GM12878 (cell line): Measurements from ENCODE around the gene C20orf144. TPM values are rescaled to one million over a fixed set of nuclear protein-coding genes. Genes with fewer than 3 reads are reported as not detected.

Experiments
- ATAC-seq: fragments of 200-7000 bp; cut with Tn5 transposase; 3 replicates; pipeline ENCODE4 v1.9.1; 2020; ENCODE audit warnings: mild to moderate bottlenecking, moderate library complexity
- BruUV-seq: library from RNA; stranded (reverse); fragments of 400-500 nt; replicated peaks from 2 replicates; lab custom pipeline; 2021; lab: Mats Ljungman, UMichigan
- CTCF ChIA-PET: fragments of 300-600 bp; sonication (Branson Sonifier 250); formaldehyde crosslinking; extraction: SDS; loops from one replicate; lab custom pipeline; 2021; ENCODE audit warnings: inconsistent platforms; lab: Yijun Ruan, JAX
- POLR2A ChIA-PET: fragments of 350-600 bp; formaldehyde crosslinking; extraction: SDS; loops from one replicate; lab custom pipeline; 2021; ENCODE audit warnings: inconsistent platforms; lab: Charles Lee
- RAD21 ChIA-PET: fragments of 300-600 bp; sonication (Branson Sonifier 250); formaldehyde crosslinking; loops from one replicate; lab custom pipeline; 2023; ENCODE audit warnings: antibody characterized with exemption; ENCODE audit not compliant: unreplicated experiment; lab: Charles Lee
- SMC1A ChIA-PET: fragments of 300-600 bp; sonication (Branson Sonifier 250); formaldehyde crosslinking; loops from one replicate; lab custom pipeline; 2023; ENCODE audit not compliant: unreplicated experiment, uncharacterized antibody; lab: Charles Lee
- DNase-seq: peaks from one replicate; pipeline ENCODE4 v3.0.0-alpha.2; 2011; ENCODE audit warnings: low read depth, low spot score
- FAIRE-seq: peaks from 3 replicates; lab custom pipeline; 2011; peaks lifted over from hg19 to GRCh38; lab: Jason Lieb, UNC
- H2AFZ ChIP-seq: 2 replicates; pipeline ENCODE4 v1.6.0; 2011; ENCODE audit warnings: low read depth, low read length, control low read depth; ENCODE audit not compliant: control insufficient read depth
- H3K27ac ChIP-seq: 2 replicates; pipeline ENCODE4 v1.5.1; 2011; ENCODE audit warnings: control low read depth; ENCODE audit not compliant: control insufficient read depth, insufficient read depth
- H3K27me3 ChIP-seq, 2 experiments: replicated peaks in 1 of 2; 2 replicates each; pipeline versions ENCODE4 v1.6.0 to v1.6.1; 2011; ENCODE audit warnings: low read length in 1 of 2; ENCODE audit not compliant: control insufficient read depth in 2 of 2, insufficient read depth in 2 of 2
- H3K36me3 ChIP-seq, 2 experiments: 2 replicates each; pipeline ENCODE4 v1.5.1; 2011; ENCODE audit warnings: low read length in 1 of 2; ENCODE audit not compliant: control insufficient read depth in 2 of 2, insufficient read depth in 2 of 2
- H3K4me1 ChIP-seq: 2 replicates; pipeline ENCODE4 v1.6.1; 2011; ENCODE audit warnings: mild to moderate bottlenecking, low read length, moderate library complexity, mixed read lengths; ENCODE audit not compliant: control insufficient read depth, insufficient read depth
- H3K4me2 ChIP-seq: 2 replicates; pipeline ENCODE4 v1.6.0; 2011; ENCODE audit warnings: control low read depth; ENCODE audit not compliant: control insufficient read depth, insufficient read depth
- H3K4me3 ChIP-seq: fragments of 200-600 bp; sonication (generic); 2 replicates; pipeline ENCODE4 v1.5.1; 2016
- H3K79me2 ChIP-seq: 2 replicates; pipeline ENCODE4 v1.6.0; 2011; ENCODE audit warnings: low read length; ENCODE audit not compliant: control insufficient read depth, insufficient read depth
- H3K9ac ChIP-seq: 2 replicates; pipeline ENCODE4 v1.8.0; 2011; ENCODE audit warnings: low read length, control low read depth, mixed read lengths; ENCODE audit not compliant: control insufficient read depth, insufficient read depth
- H3K9me3 ChIP-seq: replicated peaks from 3 replicates; pipeline ENCODE4 v1.5.1; 2011; ENCODE audit warnings: mild to moderate bottlenecking, low read length; ENCODE audit not compliant: control insufficient read depth, insufficient read depth
- H4K20me1 ChIP-seq: 2 replicates; pipeline ENCODE4 v1.6.0; 2011; ENCODE audit not compliant: control insufficient read depth, insufficient read depth
- BRCA1 ChIP-seq: IDR thresholded peaks from 2 replicates; pipeline ENCODE4 v1.6.1; 2011; ENCODE audit warnings: low read depth, low read length, improper control_type of control experiment
- CEBPZ ChIP-seq: fragments of 150-350 bp; IDR thresholded peaks from 2 replicates; pipeline ENCODE4 v1.6.1; 2016; ENCODE audit warnings: low read depth, low read length
- IRF4 ChIP-seq: IDR thresholded peaks from 2 replicates; pipeline ENCODE4 v1.6.1; 2011; ENCODE audit warnings: low read depth, low read length
- MTA3 ChIP-seq: IDR thresholded peaks from 2 replicates; pipeline ENCODE4 v1.6.1; 2012; ENCODE audit warnings: low read length, inconsistent platforms, borderline replicate concordance
- PAX8 ChIP-seq: fragments of 450-650 bp; IDR thresholded peaks from 2 replicates; pipeline ENCODE4 v1.6.1; 2017; ENCODE audit warnings: mild to moderate bottlenecking, moderate library complexity
- PBX3 ChIP-seq: IDR thresholded peaks from 2 replicates; pipeline ENCODE4 v1.6.1; 2011; ENCODE audit warnings: mild to moderate bottlenecking, low read depth, low read length, moderate library complexity; ENCODE audit not compliant: insufficient replicate concordance
- RAD21 ChIP-seq: IDR thresholded peaks from 2 replicates; pipeline ENCODE4 v1.6.1; 2011; ENCODE audit warnings: mild to moderate bottlenecking, low read depth, low read length, moderate library complexity; ENCODE audit not compliant: insufficient read depth
- ZBED1 ChIP-seq: IDR thresholded peaks from 2 replicates; pipeline ENCODE4 v1.6.1; 2016; ENCODE audit warnings: borderline replicate concordance
- ZBTB11 ChIP-seq: fragments of 450-650 bp; formaldehyde crosslinking; IDR thresholded peaks from 2 replicates; pipeline ENCODE4 v1.5.0; 2022; ENCODE audit warnings: mild to moderate bottlenecking, missing genetic modification characterization
- ZBTB40 ChIP-seq: fragments of 450-650 bp; IDR thresholded peaks from 2 replicates; pipeline ENCODE4 v1.6.1; 2016; ENCODE audit warnings: mild to moderate bottlenecking, moderate library complexity, borderline replicate concordance
- WGBS: methylation state at CpG from one replicate; pipeline ENCODE4 v1.1.6; 2016; ENCODE audit warnings: low lambda C conversion rate; ENCODE audit not compliant: insufficient replicate concordance, insufficient coverage; ENCODE audit errors: missing lambda C conversion rate; 5-methylcytosine and 5-hydroxymethylcytosine counted together
- in situ Hi-C: fragments of 300-500 bp; cut with MboI; formaldehyde crosslinking; loops from 9 replicates; pipeline ENCODE4 v1.14.3; 2018; ENCODE audit warnings: mixed read lengths
- intact Hi-C: fragments of 100-400 bp; cut with micrococcal nuclease; formaldehyde crosslinking; loops from one replicate; pipeline ENCODE4 v1.14.2; 2022; ENCODE audit not compliant: unreplicated experiment
- polyA plus RNA-seq, 11 experiments: library from polyadenylated mRNA; depleted of rRNA in 4 of 11; unstranded in 6 of 11; stranded (reverse) in 5 of 11; fragments of >200 nt; fragmentation: Nextera tagmentation in 4 of 11; fragmentation: Illumina TruSeq in 1 of 11; extraction: Ambion mirVana in 4 of 11; extraction: Trizol in 1 of 11; gene quantifications; 1 replicate in 1 of 11; 2 replicates in 10 of 11; pipeline versions ENCODE4 v1.2.1 to v1.2.3, GENCODE V29; 2011 to 2016; ENCODE audit warnings: inconsistent platforms in 2 of 11, missing spikeins in 2 of 11, low read depth in 1 of 11
- total RNA-seq, 4 experiments: library from RNA; depleted of rRNA in 3 of 4; stranded (reverse); fragments of >200 nt in 3 of 4; fragmentation: Illumina TruSeq in 1 of 4; extraction: Trizol in 1 of 4; gene quantifications; 2 replicates each; pipeline versions ENCODE4 v1.2.1 to v1.2.3, GENCODE V29; 2013 to 2021

C20orf144 gene
- total and polyA plus RNA-seq, 10 of the 15 experiments (the other 5 are each of a cell fraction or from before 2014, with no cell fraction given): 0.04 to 0.62 (median 0.23) TPM; not detected in 2

GRCh38 chr20:33677991-33678702, 16.0 kb downstream of the C20orf144 start:
- no peak for DNase-seq
- H3K9ac ChIP-seq: no peak overlapping the region
- H4K20me1 ChIP-seq: no peaks in the 10 kb centered on the region
- no peak overlapping the region for H2AFZ ChIP-seq
- H3K9me3 ChIP-seq: no peaks in the 10 kb centered on the region
- H3K27me3 ChIP-seq: no peaks in the 10 kb centered on the region
- peaks cover 24% of the 10 kb centered on the region for H3K79me2 ChIP-seq
- no peak overlapping the region for H3K27ac ChIP-seq
- peaks cover 34% of the 10 kb centered on the region for H3K4me1 ChIP-seq
- intact Hi-C loops: no loop called here
- FAIRE-seq: no peak
- WGBS: 98% methylated on average over 15 of the region's 15 CpGs
- RAD21 ChIA-PET: interaction anchor here (1.6 kb wide), 1 partner anchor 9 kb away, joined by 3 read pairs; no protein-coding TSS in a partner anchor
- CTCF ChIA-PET: interaction anchor here (0.9 kb wide), 1 partner anchor 12 kb away, joined by 3 read pairs; the partner anchor contains the start of gene ACTL10
- no TSS peak for BruUV-seq
- SMC1A ChIA-PET: interaction anchor here (0.6 kb wide), 1 partner anchor 59 kb away, joined by 3 read pairs; no protein-coding TSS in a partner anchor
- POLR2A ChIA-PET: interaction anchor here (0.6 kb wide), 1 partner anchor 49 kb away, joined by 3 read pairs; no protein-coding TSS in a partner anchor
- H3K4me3 ChIP-seq: no peak overlapping the region
- no peak for ATAC-seq
- in situ Hi-C loops: no loop called here
- peaks cover 0 to 5% of the 10 kb centered on the region in 2 experiments; a peak in 3 of 4 replicates for H3K36me3 ChIP-seq
- no peak overlapping the region for H3K4me2 ChIP-seq
- no peak for TF ChIP-seq ZBED1
- no peak for TF ChIP-seq IRF4
- TF ChIP-seq PBX3: no peak
- TF ChIP-seq ZBTB11: no peak
- no peak for TF ChIP-seq ZBTB40
- no peak for TF ChIP-seq PAX8
- no peak for TF ChIP-seq RAD21
- no peak for TF ChIP-seq CEBPZ
- no peak for TF ChIP-seq MTA3
- no peak for TF ChIP-seq BRCA1
